NCI-H1417 treated with DMSO at 0.1 percent for 48 hours (cell line): ENCODE data around the gene NOX3.
"Not testable (repeated sequence)": the region's sequence is repeated elsewhere in the genome, so short reads cannot be mapped to it uniquely, and the experiment has no call there.

ENCODE experiments used
- DNase-seq: peaks from one replicate; lab custom pipeline; 2025; lab: John Stamatoyannopoulos, UW

Gene NOX3

GRCh38 chr6:155371230-155371629, 84.4 kb downstream of the NOX3 start:
- DNase-seq: no peak

GRCh38 chr6:155366325-155366724, 89.3 kb downstream of the NOX3 start:
- DNase-seq: no peak

DNA sequence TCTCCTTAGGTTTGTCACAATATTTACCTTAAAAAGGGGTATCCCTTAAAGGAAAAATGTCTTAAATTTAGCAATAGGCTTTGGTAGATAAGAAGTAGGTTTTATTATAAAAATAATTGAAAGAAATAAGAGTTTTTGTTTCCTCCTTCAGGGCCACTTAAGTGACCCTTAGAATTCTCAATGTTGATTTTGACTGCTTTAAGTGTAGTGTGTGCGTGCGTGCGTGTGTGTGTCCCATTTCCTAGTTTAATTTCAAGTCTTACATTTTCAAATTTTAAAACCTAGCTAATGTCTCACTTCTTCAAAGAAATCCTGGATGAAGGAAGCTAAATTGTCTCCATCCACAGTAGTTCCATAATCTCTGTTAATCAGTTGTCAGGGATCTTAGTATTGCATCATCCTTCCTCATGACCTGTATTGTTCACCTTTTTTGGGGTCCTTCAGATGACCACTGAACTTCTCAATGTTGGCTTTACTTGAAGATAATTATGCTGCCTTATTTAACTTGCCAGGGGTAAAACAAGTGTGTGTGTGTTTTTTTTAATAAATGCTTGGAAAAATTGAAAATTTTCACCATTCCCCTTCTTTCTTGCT, 90.7 kb downstream of the NOX3 start:
- DNase-seq: no peak

DNA sequence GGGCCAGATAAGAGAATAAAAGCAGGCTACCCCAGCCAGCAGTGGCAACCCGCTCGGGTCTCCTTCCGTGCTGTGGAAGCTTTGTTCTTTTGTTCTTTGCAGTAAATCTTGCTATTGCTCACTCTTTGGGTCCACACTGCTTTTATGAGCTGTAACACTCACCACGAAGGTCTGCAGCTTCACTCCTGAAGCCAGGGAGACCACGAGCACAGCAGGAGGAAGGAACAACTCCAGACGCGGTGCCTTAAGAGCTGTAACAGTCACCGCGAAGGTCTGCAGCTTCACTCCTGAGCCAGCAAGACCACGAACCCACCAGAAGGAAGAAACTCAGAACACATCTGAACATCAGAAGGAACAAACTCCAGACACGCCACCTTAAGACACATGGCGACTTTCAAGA, 91.6 kb downstream of the NOX3 start:
- DNase-seq: not testable (repeated sequence)

- not testable (repeated sequence) for DNase-seq
Observed at GRCh38 chr6:155362968-155363632, 92.5 kb downstream of the NOX3 start.

DNA sequence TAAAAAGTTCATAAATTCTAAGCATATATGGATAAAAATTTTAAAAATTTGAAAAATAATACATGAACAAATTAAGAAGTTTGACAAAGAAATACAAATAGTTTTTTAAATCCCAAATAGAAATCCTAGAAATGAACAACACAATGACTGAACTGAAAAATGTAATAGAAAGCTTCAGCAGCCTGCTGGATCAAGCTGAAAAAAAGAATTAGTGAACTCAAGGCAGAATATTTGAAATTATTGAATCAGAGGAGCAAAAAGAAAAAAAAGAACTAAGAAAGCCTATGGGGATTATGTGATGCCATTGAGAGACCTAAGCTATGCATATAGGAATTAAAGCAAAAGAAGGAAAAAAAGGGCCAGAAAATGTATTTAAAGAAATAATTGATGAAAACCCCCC, 101.5 kb downstream of the NOX3 start:
- no peak for DNase-seq

DNA sequence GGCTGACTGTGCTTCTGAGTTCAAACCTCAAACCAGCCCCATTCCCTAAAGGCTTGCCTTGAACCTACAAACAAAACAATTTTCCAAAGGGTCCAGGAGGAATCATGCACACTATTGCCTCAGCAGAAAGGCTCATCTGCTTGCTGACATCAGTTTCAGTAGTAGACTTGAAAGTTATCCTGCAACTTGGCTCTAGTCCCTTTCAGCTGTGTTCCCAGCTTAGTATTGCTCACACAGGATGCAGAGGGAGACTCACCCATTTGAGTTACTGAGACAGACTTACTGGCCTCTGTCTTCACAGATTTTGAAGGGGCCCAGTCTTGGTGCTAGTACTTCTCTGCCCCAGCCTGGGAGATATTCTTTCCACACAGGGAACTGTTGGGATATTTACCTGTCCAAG, 102.8 kb downstream of the NOX3 start:
- DNase-seq: no peak

DNA sequence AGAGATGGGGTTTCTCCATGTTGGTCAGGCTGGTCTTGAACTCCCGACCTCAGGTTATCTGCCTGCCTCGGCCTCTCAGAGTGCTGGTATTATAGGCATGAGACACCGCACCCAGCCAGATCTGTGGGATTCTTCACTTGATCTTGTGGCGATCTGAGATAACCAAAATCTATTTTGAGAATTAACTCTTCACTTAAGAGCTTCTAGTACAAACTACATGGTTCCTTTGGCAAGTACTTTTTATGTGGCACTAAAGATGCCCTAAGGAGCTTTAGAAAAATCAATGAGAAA, 103.6 kb downstream of the NOX3 start:
- no peak for DNase-seq

DNA sequence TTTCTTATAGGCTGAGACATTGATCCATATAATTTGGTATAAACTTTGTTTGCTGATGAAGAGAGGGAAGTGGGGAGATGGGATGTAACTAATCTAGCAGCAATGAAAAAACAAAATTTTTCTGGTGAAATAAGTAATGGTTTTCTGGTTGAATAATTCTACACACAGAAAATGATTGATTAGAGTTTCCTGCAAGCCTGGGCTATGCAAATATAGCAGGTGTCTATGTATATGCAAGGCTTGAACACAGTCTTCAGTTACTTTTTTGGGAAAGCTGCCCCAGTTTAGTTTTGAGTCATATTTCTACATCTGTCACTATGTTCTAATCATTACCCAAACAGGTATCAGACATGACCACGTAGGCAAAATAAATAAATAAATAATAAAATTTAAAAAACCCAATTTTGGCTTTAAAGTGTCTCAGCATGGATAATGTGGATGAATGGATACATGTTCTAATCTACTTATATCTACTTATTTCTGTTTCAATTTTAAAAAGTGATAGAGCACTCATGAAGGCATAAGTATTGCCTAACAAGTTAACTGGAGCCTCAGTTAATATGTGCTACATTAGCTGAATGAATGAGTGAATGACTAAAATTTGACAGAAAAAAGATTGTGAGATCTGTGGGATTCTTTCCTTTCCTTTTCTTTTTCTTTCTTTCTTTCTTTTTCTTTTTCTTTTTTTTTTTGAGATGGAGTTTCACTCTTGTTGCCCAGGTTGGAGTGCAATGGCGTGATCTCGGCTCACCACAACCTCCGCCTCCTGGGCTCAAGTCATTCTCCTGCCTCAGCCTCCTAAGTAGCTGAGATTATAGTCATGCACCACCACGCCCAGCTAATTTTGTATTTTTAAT, 104.1 kb downstream of the NOX3 start:
- no peak for DNase-seq

- DNase-seq: no peak
Observed at GRCh38 chr6:155349956-155350355, 105.7 kb downstream of the NOX3 start.

DNA sequence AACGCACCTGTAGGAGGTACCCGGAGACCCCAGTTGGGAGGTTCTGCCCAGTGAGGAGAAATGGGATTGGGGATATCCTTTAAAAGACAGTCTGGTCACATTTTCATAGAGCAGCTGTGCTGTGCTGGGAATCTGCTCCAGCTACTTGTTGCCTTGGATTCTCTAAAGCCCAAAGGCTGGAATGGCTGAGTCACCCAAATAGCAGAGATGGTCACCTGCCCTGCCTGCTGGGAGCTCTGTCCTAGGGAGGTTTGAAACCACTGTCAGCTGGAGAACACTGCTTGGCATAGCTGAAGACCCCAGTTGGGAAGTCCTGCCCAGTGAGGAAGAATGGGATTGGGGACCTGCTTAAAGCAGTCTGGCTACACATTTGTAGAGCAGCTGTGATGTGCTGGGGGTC, 106.5 kb downstream of the NOX3 start:
- DNase-seq: no peak

DNA sequence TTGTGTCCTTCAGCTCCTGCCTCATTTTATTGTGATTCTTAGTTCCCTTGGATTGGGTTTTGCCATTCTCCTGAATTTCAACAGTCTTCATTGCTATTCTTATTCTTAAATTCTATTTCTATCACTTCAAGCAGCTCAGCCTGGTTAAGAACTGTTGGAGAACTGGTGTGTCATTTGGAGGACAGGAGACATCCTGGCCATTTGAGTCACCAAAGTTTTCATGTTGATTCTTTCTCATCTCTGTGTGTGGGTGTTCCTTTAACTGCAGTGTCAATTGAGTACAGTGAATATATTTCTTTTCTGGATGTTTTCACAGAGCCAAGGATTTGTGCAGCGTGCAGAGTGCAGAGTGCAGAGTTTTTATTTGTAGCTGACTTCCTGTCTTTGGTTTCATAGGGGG, 107.8 kb downstream of the NOX3 start:
- no peak for DNase-seq

DNA sequence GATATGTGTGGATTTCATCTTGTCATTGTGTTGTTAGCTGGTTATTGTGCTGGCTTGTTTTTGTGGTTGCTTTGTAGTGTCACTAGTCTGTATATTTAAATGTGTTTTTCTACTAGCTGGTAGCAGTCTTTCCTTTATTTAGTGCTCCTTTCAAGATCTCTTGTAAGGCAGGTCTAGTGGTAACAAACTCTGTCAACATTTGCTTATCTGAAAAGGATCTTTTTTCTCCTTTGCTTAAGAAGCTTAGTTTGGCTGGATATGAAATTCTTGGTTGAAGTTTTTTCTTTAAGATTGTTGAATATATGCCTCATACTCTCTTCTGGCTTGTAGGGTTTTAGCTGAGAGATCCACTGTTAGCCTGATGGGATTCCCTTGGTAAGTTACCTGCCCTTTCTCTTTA, 108.7 kb downstream of the NOX3 start:
- no peak for DNase-seq
